Measurements from ENCODE around the gene SETD7.

The SETD7 gene

DNA sequence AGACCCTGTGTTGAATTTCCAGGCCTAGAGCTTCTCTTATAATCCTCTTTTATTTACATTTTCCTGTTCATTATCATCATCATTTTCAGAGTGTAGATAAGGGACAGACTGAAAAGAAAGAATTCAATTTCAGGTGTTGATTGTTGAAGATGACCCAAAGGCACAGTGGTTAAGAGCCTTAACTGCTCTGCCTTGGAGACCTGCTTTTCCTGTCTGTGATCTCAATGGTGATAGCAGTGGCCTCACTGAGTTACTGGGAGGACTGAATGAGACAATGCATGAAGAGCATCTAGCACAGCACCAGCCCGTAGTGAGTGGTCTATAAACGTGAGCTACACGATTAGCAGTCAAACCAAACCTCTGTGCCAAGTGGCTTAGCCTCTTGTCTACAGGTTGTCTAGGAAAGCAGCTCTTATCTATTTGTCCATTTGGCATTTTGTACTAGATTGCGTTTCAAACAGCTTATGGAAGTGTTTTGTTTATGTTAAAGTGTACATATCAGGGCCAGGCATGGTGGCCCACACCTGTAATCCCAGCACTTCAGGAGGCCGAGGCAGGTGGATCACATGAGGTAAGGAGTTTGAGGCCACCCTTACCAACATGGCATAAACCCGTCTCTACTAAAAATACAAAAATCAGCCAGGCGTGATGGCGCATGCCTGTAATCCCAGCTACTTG is 41.5 kb downstream of the SETD7 start:
- Histone ChIP-seq H3K4me3 (ENCODE audit: low read length, poor library complexity, severe bottlenecking) (no peak overlapping the region), H3K9ac (ENCODE audit: low read depth, low read length, poor library complexity, severe bottlenecking) (no peak overlapping the region), H3K79me2 (ENCODE audit: insufficient read depth, low read length) (no peaks in the 10 kb centered on the region), H3K9me2 (replicated peaks; ENCODE audit: low read depth, low read length) (no peaks in the 10 kb centered on the region), H3K9me3 (ENCODE audit: insufficient read depth, low read depth, low read length) (no peaks in the 10 kb centered on the region), H2AFZ (ENCODE audit: low read length) (no peak overlapping the region), H3K27me3 (ENCODE audit: insufficient read depth, low read length, poor library complexity, severe bottlenecking) (no peaks in the 10 kb centered on the region), H3K4me2 (ENCODE audit: low read depth, low read length, poor library complexity, severe bottlenecking) (no peak overlapping the region), H4K20me1 (ENCODE audit: insufficient read depth, low read length, poor library complexity, severe bottlenecking) (no peaks in the 10 kb centered on the region), H3F3A (ENCODE audit: low read depth) (no peaks in the 10 kb centered on the region), H3K4me1 (ENCODE audit: insufficient read depth, low read length, poor library complexity, severe bottlenecking) (no peaks in the 10 kb centered on the region), H3K36me3 (ENCODE audit: insufficient read depth, low read length) (peaks cover 60% of the 10 kb centered on the region; the same call in 1 of the 2 replicates)
- TF ChIP-seq CTCF (conservative IDR thresholded peaks at IDR 0.05; ENCODE audit: low read length): no peak
- no peak for TF ChIP-seq EZH2phosphoT487 (IDR thresholded peaks at IDR 0.05; ENCODE audit: borderline replicate concordance)

DNA sequence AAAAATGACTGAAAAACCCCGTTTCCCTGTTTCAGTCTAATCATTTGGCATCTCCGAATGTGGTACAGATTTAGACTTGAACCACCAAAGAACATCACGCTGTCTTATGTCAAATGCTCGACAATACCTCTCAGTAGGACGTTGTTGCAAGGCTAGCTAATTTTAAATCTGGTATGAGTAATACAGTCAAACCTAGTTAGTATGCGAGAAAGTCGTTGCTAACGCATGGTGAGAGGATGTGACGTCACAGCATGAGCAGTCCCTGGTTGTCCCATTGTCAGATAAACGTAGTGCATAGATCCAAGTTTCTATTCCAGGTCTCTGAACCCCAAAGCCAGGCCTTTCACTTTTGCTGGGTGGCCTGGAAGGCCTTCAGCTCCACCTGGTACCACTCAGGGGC is 44.7 kb downstream of the SETD7 start:
- Histone ChIP-seq H3K36me3 (ENCODE audit: insufficient read depth, low read length) (peaks cover 48% of the 10 kb centered on the region; the same call in 1 of the 2 replicates), H3F3A (ENCODE audit: low read depth) (no peaks in the 10 kb centered on the region), H3K4me2 (ENCODE audit: low read depth, low read length, poor library complexity, severe bottlenecking) (no peak overlapping the region), H3K4me3 (ENCODE audit: low read length, poor library complexity, severe bottlenecking) (no peak overlapping the region), H2AFZ (ENCODE audit: low read length) (no peak overlapping the region), H3K4me1 (ENCODE audit: insufficient read depth, low read length, poor library complexity, severe bottlenecking) (no peaks in the 10 kb centered on the region), H3K9ac (ENCODE audit: low read depth, low read length, poor library complexity, severe bottlenecking) (no peak overlapping the region), H3K79me2 (ENCODE audit: insufficient read depth, low read length) (no peaks in the 10 kb centered on the region), H3K9me2 (replicated peaks; ENCODE audit: low read depth, low read length) (no peaks in the 10 kb centered on the region), H3K27me3 (ENCODE audit: insufficient read depth, low read length, poor library complexity, severe bottlenecking) (no peaks in the 10 kb centered on the region), H4K20me1 (ENCODE audit: insufficient read depth, low read length, poor library complexity, severe bottlenecking) (no peaks in the 10 kb centered on the region), H3K9me3 (ENCODE audit: insufficient read depth, low read depth, low read length) (no peaks in the 10 kb centered on the region)
- TF ChIP-seq EZH2phosphoT487 (IDR thresholded peaks at IDR 0.05; ENCODE audit: borderline replicate concordance): no peak

GRCh38 chr4:139509727-139510410 is 46.1 kb downstream of the SETD7 start:
- Histone ChIP-seq H3K27me3 (ENCODE audit: insufficient read depth, low read length, poor library complexity, severe bottlenecking) (no peaks in the 10 kb centered on the region), H3K79me2 (ENCODE audit: insufficient read depth, low read length) (no peaks in the 10 kb centered on the region), H3K9me3 (ENCODE audit: insufficient read depth, low read depth, low read length) (no peaks in the 10 kb centered on the region), H3K36me3 (ENCODE audit: insufficient read depth, low read length) (peaks cover 40% of the 10 kb centered on the region; the same call in 1 of the 2 replicates), H3K9me2 (replicated peaks; ENCODE audit: low read depth, low read length) (no peaks in the 10 kb centered on the region), H3F3A (ENCODE audit: low read depth) (no peaks in the 10 kb centered on the region), H3K9ac (ENCODE audit: low read depth, low read length, poor library complexity, severe bottlenecking) (no peak overlapping the region), H4K20me1 (ENCODE audit: insufficient read depth, low read length, poor library complexity, severe bottlenecking) (no peaks in the 10 kb centered on the region), H3K4me1 (ENCODE audit: insufficient read depth, low read length, poor library complexity, severe bottlenecking) (no peaks in the 10 kb centered on the region), H3K4me2 (ENCODE audit: low read depth, low read length, poor library complexity, severe bottlenecking) (no peak overlapping the region), H2AFZ (ENCODE audit: low read length) (no peak overlapping the region), H3K4me3 (ENCODE audit: low read length, poor library complexity, severe bottlenecking) (no peak overlapping the region)
- TF ChIP-seq CTCF (conservative IDR thresholded peaks at IDR 0.05; ENCODE audit: low read length) (peak; percentile 53), EZH2phosphoT487 (IDR thresholded peaks at IDR 0.05; ENCODE audit: borderline replicate concordance) (no peak)
